ENCODE data around the gene ZNF839.

DNA sequence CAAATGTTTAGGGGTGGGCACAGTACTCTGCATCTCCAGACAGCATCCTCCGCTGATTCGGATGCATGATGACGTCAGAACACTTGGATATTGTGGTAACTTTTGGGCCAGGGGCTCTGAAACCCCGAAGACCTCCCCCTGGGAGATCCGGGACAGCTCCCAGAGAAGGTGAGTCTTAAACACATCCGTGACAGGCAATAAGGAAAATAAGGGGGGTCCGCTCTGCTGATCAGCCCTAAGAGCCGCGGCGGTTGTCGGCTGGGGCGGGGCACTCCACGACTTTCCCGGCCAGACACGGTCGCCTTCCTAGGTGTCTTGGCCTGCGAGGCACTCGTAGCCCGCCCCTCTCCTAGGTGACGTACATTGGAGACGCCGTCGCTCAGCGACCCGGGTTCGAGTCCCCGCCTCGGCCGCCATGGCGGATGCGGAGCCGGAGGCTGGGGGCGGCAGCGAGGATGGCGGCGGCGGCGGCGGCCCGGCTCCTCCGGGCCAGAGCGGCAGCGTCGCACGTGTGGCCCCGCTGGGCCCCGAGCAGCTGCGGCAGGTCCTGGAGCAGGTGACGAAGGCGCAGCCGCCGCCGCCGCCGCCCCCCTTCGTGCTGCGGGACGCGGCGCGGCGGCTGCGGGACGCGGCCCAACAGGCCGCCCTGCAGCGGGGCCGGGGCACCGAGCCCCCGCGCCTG is at the start of gene ZNF839:
- TF ChIP-seq, protein P1, sequence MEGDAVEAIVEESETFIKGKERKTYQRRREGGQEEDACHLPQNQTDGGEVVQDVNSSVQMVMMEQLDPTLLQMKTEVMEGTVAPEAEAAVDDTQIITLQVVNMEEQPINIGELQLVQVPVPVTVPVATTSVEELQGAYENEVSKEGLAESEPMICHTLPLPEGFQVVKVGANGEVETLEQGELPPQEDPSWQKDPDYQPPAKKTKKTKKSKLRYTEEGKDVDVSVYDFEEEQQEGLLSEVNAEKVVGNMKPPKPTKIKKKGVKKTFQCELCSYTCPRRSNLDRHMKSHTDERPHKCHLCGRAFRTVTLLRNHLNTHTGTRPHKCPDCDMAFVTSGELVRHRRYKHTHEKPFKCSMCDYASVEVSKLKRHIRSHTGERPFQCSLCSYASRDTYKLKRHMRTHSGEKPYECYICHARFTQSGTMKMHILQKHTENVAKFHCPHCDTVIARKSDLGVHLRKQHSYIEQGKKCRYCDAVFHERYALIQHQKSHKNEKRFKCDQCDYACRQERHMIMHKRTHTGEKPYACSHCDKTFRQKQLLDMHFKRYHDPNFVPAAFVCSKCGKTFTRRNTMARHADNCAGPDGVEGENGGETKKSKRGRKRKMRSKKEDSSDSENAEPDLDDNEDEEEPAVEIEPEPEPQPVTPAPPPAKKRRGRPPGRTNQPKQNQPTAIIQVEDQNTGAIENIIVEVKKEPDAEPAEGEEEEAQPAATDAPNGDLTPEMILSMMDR (conservative IDR thresholded peaks at IDR 0.05; ENCODE audit: low read length) = no peak
- TF ChIP-seq EZH2phosphoT487 (IDR thresholded peaks at IDR 0.05; ENCODE audit: borderline replicate concordance) = no peak

All from Loucy (cell line).